HepG2 (cell line): ENCODE data around the gene KLHL30. TPM values are rescaled to one million over a fixed set of nuclear protein-coding genes. Genes with fewer than 3 reads are reported as not detected.

Experiments used
- ATAC-seq: fragments of 200-7000 bp; cut with Tn5 transposase; 3 replicates; pipeline ENCODE4 v1.9.1; 2020; ENCODE audit warnings: mild to moderate bottlenecking, moderate library complexity
- BruUV-seq: library from RNA; stranded (reverse); fragments of 400-500 nt; replicated peaks from 2 replicates; lab custom pipeline; 2021; lab: Mats Ljungman, UMichigan
- CTCF ChIA-PET: fragments of 300-600 bp; formaldehyde crosslinking; extraction: SDS; loops from one replicate; lab custom pipeline; 2021; ENCODE audit warnings: low total read pairs, inconsistent platforms, low intra/inter-chr PET ratio; lab: Yijun Ruan, JAX
- POLR2A ChIA-PET: fragments of 350-600 bp; sonication (Branson Sonifier 250); formaldehyde crosslinking; loops from one replicate; lab custom pipeline; 2020; ENCODE audit warnings: antibody characterized with exemption, inconsistent platforms; lab: Yijun Ruan, JAX
- DNase-seq: peaks from one replicate; pipeline ENCODE4 v3.0.0-alpha.2; 2015; ENCODE audit warnings: low spot score
- FAIRE-seq: peaks from 3 replicates; lab custom pipeline; 2011; peaks lifted over from hg19 to GRCh38; lab: Jason Lieb, UNC
- H2AFZ ChIP-seq: one replicate; pipeline ENCODE4 v1.6.1; 2011; ENCODE audit warnings: low read length, inconsistent platforms
- H3K27ac ChIP-seq: fragments of 300-600 bp; 3 replicates; pipeline ENCODE4 v1.8.0; 2011; ENCODE audit warnings: mixed run types, mild to moderate bottlenecking, mixed read lengths, low read length, inconsistent platforms; ENCODE audit not compliant: insufficient read depth; ENCODE audit errors: extremely low read length
- H3K27me3 ChIP-seq, 2 experiments: fragments of 200-600 bp in 1 of 2; 2 replicates in 1 of 2; 3 replicates in 1 of 2; pipeline versions ENCODE4 v1.6.0 to v1.8.0; 2011; ENCODE audit warnings: low read length in 2 of 2, mild to moderate bottlenecking in 2 of 2, moderate library complexity in 2 of 2, inconsistent platforms in 1 of 2; ENCODE audit not compliant: insufficient read depth in 2 of 2, control insufficient read depth in 1 of 2
- H3K36me3 ChIP-seq, 2 experiments: fragments of 200-600 bp in 1 of 2; replicated peaks in 1 of 2; 2 replicates in 1 of 2; 3 replicates in 1 of 2; pipeline versions ENCODE4 v1.5.1 to v1.8.0; 2011; ENCODE audit warnings: low read length in 2 of 2, inconsistent platforms in 1 of 2; ENCODE audit not compliant: insufficient read depth in 2 of 2, control insufficient read depth in 1 of 2
- H3K4me1 ChIP-seq: 2 replicates; pipeline ENCODE4 v1.5.1; 2012; ENCODE audit warnings: low read length, inconsistent platforms; ENCODE audit not compliant: insufficient read depth
- H3K4me2 ChIP-seq: 2 replicates; pipeline ENCODE4 v1.6.0; 2011; ENCODE audit warnings: low read depth, low read length, inconsistent platforms
- H3K4me3 ChIP-seq, 3 experiments: fragments of 200-600 bp in 1 of 3; sonication (generic), shearing (Covaris generic) in 1 of 3; replicated peaks in 1 of 3; 2 replicates each; pipeline ENCODE4 v1.5.1; 2011 to 2016; ENCODE audit warnings: low read length in 3 of 3, inconsistent platforms in 2 of 3, low read depth in 2 of 3, mild to moderate bottlenecking in 2 of 3, control low read depth in 1 of 3, mixed read lengths in 1 of 3; ENCODE audit not compliant: insufficient read depth in 1 of 3
- H3K79me2 ChIP-seq: one replicate; pipeline ENCODE4 v1.6.1; 2011; ENCODE audit warnings: low read length, inconsistent platforms; ENCODE audit not compliant: insufficient read depth
- H3K9ac ChIP-seq: 2 replicates; pipeline ENCODE4 v1.6.0; 2011; ENCODE audit warnings: mild to moderate bottlenecking, low read depth, low read length, inconsistent platforms; ENCODE audit not compliant: insufficient read depth
- H3K9me3 ChIP-seq: 2 replicates; pipeline ENCODE4 v1.5.1; 2012; ENCODE audit warnings: mild to moderate bottlenecking, low read length
- H4K20me1 ChIP-seq: 2 replicates; pipeline ENCODE4 v1.6.0; 2011; ENCODE audit warnings: inconsistent platforms, mild to moderate bottlenecking, low read length, moderate library complexity; ENCODE audit not compliant: insufficient read depth
- HNRNPLL ChIP-seq: fragments of 200-400 bp; formaldehyde crosslinking; IDR thresholded peaks from 2 replicates; pipeline ENCODE4 v1.6.1; 2017; ENCODE audit warnings: mild to moderate bottlenecking, low read depth, low read length; ENCODE audit not compliant: poor library complexity, severe bottlenecking
- LCORL ChIP-seq, 2 experiments: fragments of 450-650 bp in 1 of 2; sonication (generic) in 1 of 2; formaldehyde crosslinking in 1 of 2; IDR thresholded peaks; 2 replicates each; pipeline versions ENCODE4 v1.5.0 to v1.6.1; 2017 to 2020; ENCODE audit warnings: antibody characterized with exemption in 1 of 2, missing genetic modification reagents in 1 of 2
- NFE2L2 ChIP-seq: fragments of 150-350 bp; IDR thresholded peaks from 2 replicates; pipeline ENCODE4 v1.6.1; 2014; ENCODE audit warnings: low read length
- ZFX ChIP-seq: sonication (generic); formaldehyde crosslinking; IDR thresholded peaks from 2 replicates; pipeline ENCODE4 v1.4.0; 2020; ENCODE audit warnings: mild to moderate bottlenecking, low read depth, missing genetic modification reagents, moderate library complexity
- ZSCAN25 ChIP-seq: sonication (generic); formaldehyde crosslinking; IDR thresholded peaks from 2 replicates; pipeline ENCODE4 v1.8.0; 2022; ENCODE audit warnings: mild to moderate bottlenecking, missing genetic modification reagents
- WGBS: methylation state at CpG from one replicate; pipeline ENCODE4 v1.1.6; 2017; ENCODE audit warnings: low lambda C conversion rate; 5-methylcytosine and 5-hydroxymethylcytosine counted together
- in situ Hi-C: cut with HindIII; loops from 2 replicates; pipeline ENCODE4 v1.10.0; 2017; ENCODE audit warnings: low pct_unique_long_range_greater_than_20kb; ENCODE audit not compliant: extremely low pct_ligation_motif_present
- intact Hi-C: fragments of 100-400 bp; cut with micrococcal nuclease; formaldehyde crosslinking; loops from one replicate; pipeline ENCODE4 v1.10.0; 2022; ENCODE audit not compliant: unreplicated experiment
- polyA plus RNA-seq, 8 experiments: library from polyadenylated mRNA; depleted of rRNA in 3 of 8; stranded (reverse) in 7 of 8; unstranded in 1 of 8; fragments of >200 nt; fragmentation: Illumina TruSeq in 4 of 8; extraction: Trizol in 4 of 8; gene quantifications; 2 replicates each; pipeline versions ENCODE4 v1.2.1 to v1.2.3, GENCODE V29; 2011 to 2016; ENCODE audit warnings: low read depth in 4 of 8, missing spikeins in 1 of 8, mixed read lengths in 1 of 8; ENCODE audit not compliant: insufficient read depth in 1 of 8
- total RNA-seq, 5 experiments: library from RNA; depleted of rRNA; stranded (reverse); fragments of >200 nt; fragmentation: Illumina TruSeq; extraction: Trizol; gene quantifications; 2 replicates each; pipeline ENCODE4 v1.2.3, GENCODE V29; 2016; ENCODE audit warnings: low read depth in 1 of 5
- TF ChIP-seq, protein P1 (sequence below): sonication (generic); formaldehyde crosslinking; IDR thresholded peaks from 2 replicates; pipeline ENCODE4 v1.5.0; 2020; ENCODE audit warnings: mild to moderate bottlenecking, missing genetic modification reagents

KLHL30 gene
- total and polyA plus RNA-seq, 2 of the 13 experiments (the other 11 are each of a cell fraction or from before 2014, with no cell fraction given), result 0.05 TPM; not detected in 1

DNA sequence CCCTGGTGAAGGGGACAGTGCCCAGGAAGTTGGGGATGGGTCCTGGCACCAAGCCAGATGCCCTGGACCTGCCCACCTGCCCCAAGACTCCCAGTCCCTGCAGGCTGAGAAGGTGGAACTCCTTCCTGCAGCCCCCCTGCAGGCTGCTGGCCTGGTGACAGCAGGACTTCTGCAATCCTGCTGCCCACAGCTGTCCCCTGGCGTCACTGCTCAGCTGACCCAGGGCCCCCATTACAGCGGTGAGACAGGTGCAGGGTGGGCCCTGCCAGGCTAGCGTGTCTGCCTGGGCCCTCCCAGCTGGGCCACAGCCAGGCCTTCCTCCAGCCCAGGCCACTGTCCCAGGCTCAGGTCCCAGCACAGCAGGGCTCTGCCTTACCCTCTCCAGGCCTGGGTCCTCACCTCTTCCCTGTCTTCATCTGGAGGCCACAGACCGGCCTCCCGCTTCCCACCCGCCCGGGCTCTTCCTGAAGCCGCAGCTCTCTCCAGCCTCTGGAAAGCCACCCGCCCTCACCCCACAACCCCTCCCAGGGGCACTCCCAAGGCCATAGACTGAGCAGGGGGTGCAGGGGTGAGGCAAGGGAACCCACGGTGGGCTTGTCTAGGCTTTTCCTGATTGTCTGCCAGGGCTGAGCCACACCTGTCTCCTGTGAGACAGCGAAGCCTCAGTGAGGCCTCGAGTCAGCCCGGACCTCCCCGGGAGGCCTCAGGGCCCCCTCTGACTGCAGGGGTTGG lies 11.5 kb downstream of the KLHL30 start:
- FAIRE-seq, result no peak
- intact Hi-C loops (no loop called here), in situ Hi-C loops (no loop called here)
- no peak for DNase-seq
- Histone ChIP-seq H3K4me1 (0 out of 2 replicates have a peak, but pooled peaks cover 21% of the 10 kb centered on the region), H3K36me3 (no peaks in the 10 kb centered on the region), H3K27ac (no peak overlapping the region), H4K20me1 (no peaks in the 10 kb centered on the region), H3K79me2 (no peaks in the 10 kb centered on the region), H3K4me3 (peak overlapping the region in 1 of 3 experiments; percentile 45; a peak in 1 of 6 replicates), H3K9ac (no peak overlapping the region), H3K9me3 (no peaks in the 10 kb centered on the region), H2AFZ (no peak overlapping the region), H3K27me3 (peaks cover 27 to 58% of the 10 kb centered on the region in 2 experiments), H3K4me2 (peak overlapping the region; percentile 29; the same call in 1 of the 2 replicates)
- CTCF ChIA-PET, result no interaction called here
- POLR2A ChIA-PET, result interaction anchor here (1.7 kb wide), 1 partner anchor 89 kb away, joined by 5 read pairs; the partner anchor contains the start of gene SCLY
- peak; percentile 30 for ATAC-seq
- WGBS, result 25% methylated on average over 10 of the region's 14 CpGs
- TF ChIP-seq HNRNPLL (peak; percentile 24), LCORL (IDR thresholded peaks at IDR 0.05) (peak; percentile 66), LCORL (CRISPR knock-in tag; IDR thresholded peaks at IDR 0.05) (no peak), NFE2L2 (no peak), ZFX (CRISPR knock-in tag) (peak; percentile 20; the same call in 1 of the 2 replicates), ZSCAN25 (CRISPR knock-in tag) (peak; percentile 65; the same call in 1 of the 2 replicates)
- TF ChIP-seq, protein P1, sequence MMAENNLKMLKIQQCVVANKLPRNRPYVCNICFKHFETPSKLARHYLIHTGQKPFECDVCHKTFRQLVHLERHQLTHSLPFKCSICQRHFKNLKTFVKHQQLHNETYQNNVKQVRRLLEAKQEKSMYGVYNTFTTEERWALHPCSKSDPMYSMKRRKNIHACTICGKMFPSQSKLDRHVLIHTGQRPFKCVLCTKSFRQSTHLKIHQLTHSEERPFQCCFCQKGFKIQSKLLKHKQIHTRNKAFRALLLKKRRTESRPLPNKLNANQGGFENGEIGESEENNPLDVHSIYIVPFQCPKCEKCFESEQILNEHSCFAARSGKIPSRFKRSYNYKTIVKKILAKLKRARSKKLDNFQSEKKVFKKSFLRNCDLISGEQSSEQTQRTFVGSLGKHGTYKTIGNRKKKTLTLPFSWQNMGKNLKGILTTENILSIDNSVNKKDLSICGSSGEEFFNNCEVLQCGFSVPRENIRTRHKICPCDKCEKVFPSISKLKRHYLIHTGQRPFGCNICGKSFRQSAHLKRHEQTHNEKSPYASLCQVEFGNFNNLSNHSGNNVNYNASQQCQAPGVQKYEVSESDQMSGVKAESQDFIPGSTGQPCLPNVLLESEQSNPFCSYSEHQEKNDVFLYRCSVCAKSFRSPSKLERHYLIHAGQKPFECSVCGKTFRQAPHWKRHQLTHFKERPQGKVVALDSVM (CRISPR knock-in tag), result peak; percentile 41; the same call in 1 of the 2 replicates
- no TSS peak for BruUV-seq
